DMS 273 (cell line): ENCODE measurements around the gene TLK2.
"Not testable (repeated sequence)": the region's sequence is repeated elsewhere in the genome, so short reads cannot be mapped to it uniquely, and the experiment has no call there.

ENCODE experiments used
- DNase-seq: peaks from one replicate; lab custom pipeline; 2025; ENCODE audit not compliant: unreplicated experiment; lab: John Stamatoyannopoulos, UW

TLK2 gene

DNA sequence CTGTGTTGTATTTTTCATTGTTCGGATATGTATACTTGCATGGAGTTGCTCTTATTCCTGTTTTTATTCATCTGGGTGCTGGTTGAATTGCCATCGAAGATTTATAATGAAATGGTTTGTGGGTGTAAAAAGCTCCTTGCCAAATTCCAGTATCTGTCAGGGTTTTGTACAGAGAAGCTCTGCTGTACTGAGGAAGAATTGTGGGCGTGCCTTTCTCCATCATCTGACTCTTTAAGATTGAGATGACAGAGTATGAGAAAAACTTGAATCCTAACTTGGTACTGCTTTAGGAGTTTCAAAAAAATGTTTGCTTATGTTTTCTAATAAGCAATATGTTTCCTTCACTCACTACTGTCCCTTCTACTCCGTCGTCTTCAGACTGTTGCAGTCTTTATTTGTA lies 78.9 kb downstream of the TLK2 start:
- DNase-seq, result not testable (repeated sequence)

DNA sequence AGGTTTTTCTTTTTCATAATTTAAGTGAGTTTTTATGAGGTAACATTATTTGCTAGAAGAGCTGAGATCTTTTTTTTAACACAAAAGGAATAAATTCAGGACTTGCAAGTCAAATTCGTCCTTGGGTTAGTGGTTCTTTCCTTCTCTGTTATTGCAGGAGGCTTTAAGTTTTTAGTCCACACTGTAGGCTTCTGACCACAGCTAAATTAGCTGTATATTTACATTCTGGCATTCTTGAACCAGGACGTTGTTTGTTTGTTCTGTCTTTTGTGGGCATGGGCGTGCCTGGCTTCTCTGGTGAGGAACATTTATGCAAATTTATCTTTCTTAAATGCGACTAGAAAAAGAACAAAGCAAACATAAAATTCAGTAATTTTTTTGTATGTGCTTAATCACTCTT lies 80.3 kb downstream of the TLK2 start:
- not testable (repeated sequence) for DNase-seq

DNA sequence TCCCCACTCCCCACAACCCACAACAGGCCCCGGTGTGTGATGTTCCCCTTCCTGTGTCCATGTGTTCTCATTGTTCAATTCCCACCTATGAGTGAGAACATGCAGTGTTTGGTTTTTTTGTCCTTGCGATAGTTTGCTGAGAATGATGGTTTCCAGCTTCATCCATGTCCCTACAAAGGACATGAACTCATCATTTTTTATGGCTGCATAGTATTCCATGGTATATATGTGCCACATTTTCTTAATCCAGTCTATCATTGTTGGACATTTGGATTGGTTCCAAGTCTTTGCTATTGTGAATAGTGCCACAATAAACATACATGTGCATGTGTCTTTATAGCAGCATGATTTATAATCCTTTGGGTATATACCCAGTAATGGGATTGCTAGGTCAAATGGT lies 82.3 kb downstream of the TLK2 start:
- not testable (repeated sequence) for DNase-seq

DNA sequence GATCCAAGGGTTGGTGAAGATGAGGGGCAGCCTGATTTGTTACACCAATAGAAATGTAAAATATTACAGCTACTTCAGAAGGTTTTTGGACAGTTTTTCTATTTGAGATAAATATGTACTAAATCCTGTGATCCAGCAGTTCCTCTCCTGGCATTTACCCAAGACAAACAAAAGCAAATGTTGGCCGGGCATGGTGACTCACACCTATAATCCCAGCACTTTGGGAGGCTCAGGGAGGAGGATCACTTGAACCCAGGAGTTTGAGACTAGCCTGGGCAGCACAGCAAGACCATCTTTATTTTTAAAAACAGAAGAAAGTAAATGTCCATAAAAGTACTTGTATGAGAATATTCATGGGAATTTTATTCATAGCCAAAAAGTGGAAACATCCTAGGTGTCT lies 84.0 kb downstream of the TLK2 start:
- peak; percentile 32 for DNase-seq

DNA sequence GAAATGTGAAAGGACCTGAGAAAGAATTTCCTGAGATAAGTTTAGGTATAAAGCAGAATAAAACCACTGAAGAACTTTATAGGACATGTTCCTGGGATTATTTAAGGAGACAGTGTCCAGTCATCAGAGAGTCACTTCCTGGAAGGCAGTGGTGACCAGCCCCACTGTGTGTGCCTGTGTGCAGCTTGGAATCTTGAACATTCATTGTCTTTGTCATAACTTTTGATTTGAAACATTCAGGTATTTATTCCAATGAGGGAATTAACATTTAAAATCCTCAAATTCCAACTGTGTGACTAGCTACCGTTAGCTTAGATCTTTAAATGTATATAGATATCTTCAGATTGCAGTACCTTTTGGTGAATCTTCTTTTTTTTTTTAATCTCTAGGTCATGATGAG lies 87.2 kb downstream of the TLK2 start:
- DNase-seq, result no peak

DNA sequence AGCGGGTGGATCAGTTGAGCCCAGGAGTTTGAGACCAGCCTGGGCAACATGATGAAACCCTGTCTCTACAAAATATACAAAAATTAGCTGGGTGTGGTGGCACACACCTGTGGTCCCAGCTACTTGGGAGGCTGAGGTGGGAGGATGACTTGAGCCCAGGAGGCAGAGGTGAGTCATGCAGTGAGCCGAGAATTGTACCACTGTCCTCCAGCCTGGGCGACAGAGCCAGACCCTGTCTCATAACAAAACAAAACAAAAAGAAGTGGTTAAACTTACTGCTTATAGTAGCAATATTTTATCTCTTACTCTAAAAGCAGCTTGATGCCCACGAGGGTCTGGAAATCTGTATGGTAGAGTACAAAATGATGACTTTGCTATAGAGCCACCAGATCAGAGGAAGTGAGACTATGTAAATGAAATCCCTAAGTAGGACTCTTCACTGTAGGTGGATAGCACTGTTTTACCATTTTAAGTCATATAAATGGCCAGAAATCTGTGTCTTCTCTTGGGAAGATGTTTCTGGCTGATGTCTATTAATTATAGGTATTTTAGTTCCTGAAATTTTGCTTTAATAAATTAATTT lies 88.5 kb downstream of the TLK2 start:
- DNase-seq, result no peak

DNA sequence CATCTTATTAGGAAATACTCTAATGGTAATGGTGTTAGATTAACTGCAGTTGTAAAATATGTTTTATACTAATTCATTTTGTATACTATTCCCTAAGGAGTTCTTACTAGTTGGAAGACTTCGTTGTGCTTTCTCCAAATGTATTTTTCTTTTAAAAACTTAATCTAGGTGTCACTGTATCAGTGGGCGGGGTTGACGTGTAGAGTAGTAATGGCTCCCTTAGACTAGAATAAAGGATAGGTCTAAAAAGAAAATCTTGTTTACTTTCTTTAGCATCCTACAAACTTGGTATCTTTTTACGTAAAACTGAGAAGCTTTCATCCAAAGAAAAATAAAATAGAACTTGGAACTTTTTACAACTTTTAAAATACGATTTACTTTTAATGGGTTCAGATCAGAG lies 93.9 kb downstream of the TLK2 start:
- no peak for DNase-seq

DNA sequence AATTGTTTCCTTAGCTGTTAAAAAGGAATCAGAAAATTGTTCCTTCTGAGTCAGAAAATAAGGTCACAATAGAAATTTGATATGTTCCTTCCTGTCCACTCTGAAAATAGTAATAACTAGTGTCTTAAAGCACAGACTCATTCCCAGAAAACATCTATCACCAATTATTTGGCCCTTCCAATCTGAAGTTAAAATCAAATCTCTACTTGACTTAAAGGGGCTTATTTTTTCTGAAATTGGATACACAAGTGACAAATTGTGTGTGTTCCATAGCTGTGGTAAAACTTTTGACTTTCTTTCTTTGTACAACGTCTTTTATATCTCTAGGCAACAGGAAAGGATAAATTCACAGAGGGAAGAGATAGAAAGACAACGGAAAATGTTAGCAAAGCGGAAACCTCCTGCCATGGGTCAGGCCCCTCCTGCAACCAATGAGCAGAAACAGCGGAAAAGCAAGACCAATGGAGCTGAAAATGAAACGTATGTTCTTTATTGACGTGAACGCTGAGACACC lies 94.3 kb downstream of the TLK2 start:
- no peak for DNase-seq

DNA sequence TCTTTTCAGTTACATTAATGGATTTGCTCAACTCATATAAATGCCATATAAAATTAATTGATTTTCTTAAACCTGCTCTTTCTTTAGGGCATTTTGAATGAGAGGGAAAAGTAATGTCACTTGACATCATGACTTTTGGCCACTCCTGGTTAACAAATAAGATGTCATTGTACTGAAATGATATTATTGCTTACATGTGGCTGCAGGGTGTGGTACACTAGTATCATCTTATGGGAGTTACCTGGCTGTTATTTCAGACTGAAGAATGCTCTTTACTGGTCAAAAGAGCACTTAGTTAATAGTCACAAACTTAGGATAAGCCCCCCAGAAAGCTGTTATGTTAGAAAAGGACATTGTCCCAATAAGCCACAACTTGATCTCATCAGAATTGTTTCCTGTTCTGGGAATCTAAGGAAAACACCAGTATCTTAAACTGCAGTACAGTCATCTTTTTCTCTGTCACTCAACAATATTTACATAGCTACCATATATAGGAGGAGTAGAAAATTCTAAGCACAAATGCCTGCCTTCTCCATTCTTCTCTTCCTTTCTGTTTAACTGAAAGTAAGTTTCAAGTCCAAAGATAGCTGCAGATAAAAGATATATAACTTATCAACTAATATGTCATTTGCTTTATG lies 95.0 kb downstream of the TLK2 start:
- DNase-seq, result no peak

DNA sequence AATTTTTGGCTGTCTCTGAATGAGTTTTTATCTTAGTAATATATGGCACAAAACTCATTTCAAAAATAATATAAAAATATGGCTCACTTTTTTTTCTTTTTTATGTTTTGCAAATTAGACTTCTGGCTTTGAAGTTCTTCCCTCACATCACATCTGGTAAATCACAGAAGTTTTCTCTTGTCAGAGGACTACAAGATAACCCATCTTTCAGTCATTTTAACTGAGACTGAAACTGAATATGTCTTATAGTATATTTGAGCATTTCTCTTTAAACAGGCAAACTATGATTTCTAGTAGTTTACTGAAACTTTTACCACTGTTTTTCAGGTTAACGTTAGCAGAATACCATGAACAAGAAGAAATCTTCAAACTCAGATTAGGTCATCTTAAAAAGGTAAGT lies 97.8 kb downstream of the TLK2 start:
- DNase-seq, result no peak

DNA sequence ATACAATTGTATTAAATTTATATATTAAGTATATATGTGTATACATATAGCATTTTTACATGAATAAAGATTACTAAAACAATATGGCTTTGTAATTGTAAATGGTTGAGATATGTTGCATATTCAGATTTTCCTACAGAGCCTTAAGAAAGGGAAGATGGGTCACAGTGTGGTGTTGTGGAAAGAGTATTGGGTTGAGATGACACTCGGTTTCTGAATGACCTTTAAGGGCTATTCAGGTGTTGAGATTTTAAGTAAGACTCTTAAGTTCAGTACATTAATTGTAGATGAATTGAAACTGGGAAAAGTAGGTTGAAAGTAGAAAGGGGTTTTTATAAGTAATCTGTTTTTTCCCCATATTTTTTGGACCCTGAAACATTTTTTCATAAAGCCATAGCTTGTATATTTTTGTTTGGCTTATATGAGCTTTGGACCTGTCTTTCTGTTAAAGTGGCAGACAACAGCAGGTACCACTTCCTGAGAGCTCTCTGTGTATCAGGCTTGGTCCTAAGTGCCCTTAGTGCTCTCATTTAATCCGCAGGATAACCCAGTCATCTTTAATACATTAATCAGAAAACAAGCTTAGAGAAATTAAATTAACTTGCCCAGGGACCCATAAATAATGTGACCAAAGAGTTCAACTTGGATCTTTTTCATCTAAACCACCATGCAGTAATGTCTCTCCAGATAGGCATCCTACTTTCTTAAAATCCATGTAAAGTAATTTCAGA lies 100.3 kb downstream of the TLK2 start:
- DNase-seq, result no peak

DNA sequence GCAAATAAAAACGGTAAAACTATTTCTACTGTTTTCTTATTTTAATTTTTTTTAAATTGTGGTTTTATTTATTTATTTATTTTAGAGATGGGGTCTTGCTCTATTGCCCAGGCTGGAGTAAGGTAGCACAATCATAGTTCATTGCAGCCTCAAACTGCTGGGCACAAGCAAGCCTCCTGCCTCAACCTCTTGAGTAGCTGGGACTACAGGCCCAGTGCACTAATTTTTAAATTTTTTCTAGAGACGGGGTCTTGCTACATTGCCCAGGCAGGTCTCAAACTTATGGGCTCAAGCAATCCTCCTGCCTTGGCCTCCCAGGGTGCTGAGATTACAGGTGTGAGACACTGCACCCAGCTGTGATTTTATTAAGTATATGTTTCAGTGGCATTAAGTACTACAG lies 102.3 kb downstream of the TLK2 start:
- no peak for DNase-seq

DNA sequence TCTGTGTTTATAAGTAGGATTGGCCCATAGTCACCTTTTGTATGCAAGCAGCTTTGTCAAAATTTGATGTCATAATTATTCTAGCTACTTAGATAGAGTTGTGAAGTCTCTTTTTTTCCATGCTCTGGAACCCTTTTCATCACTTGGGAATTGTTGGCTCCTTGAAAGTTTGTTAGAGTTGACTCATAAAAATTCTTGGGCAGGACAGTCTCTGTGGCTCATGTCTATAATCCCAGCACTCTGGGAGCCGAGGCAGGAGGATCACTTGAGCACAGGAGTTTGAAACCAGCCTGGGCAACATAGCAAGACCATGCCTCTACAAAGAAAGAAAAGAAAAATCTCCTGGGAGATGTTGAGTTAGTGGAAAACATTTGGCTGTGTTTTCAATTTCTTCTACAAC lies 103.1 kb downstream of the TLK2 start:
- no peak for DNase-seq

DNA sequence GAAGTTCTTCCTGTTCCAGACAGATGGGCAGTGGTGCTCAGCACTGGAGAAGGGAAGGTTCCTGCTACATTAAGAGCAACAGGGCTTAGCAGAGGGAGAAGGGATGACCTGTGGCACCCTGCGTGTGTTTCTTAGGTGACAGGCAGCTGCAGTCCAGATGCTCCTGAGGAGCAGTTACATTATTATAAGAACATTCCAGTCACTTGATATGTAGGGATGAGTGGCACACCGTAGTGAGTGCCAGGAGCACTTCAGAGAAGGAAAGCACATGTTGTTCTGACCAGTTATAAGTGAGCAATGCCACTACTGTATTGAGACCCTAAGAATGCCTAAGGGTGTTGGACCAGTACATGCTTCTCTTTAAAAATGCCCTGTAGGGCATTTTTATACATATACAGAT lies 108.9 kb downstream of the TLK2 start:
- DNase-seq, result peak; percentile 9

DNA sequence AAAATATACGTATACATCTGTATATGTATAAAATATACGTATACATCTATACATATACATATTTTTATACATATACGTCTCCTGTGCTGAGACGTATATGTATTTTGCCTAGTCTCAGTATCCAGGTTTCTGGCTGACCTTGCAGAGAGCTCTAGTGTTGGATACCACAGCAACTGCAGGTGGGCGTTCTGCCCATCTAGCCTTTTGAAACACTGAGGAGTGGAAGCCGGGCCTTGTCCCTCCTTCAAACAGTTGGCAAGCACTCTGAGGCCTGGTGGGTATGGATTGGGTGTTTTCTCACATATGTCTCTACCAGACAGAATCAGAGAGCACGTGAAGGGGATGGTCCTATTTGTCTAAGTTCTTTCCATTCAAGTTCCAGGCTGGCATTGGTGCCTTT lies 109.5 kb downstream of the TLK2 start:
- DNase-seq, result no peak

DNA sequence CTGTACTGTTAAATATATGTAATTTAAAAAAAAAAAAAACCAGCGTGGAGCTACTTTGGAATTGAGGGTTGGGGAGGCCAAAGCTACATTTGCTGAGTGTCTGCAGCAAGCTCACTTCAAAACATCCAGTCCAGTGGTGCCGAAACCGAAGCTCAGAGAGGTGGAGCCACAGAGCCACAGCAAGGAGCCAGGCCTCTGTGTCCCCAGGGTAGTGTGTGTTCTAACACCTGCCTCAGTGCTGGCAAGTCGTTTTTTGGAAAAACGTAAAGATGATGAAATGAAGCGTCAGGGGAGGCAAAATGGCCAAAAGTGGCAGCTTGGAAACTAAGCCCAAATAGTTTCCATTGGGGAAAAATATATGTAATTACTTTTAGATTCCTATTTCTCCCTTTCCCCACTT lies 112.7 kb downstream of the TLK2 start:
- DNase-seq, result no peak

DNA sequence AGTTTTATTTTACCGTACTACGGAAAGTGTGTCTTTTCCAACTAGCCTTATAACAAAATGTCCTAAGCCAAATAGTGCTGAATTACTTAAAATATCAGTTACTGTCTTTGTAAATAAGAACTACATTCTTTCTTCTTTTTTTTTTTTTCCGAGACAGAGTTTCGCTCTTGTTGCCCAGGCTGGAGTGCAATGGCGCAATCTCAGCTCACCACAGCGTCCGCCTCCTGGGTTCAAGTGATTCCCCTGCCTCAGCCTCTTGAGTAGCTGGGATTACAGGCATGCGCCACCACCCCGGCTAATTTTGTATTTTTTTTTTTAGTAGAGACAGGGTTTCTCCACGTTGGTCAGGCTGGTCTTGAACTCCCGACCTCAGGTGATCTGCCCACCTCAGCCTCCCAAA lies 113.2 kb downstream of the TLK2 start:
- not testable (repeated sequence) for DNase-seq

DNA sequence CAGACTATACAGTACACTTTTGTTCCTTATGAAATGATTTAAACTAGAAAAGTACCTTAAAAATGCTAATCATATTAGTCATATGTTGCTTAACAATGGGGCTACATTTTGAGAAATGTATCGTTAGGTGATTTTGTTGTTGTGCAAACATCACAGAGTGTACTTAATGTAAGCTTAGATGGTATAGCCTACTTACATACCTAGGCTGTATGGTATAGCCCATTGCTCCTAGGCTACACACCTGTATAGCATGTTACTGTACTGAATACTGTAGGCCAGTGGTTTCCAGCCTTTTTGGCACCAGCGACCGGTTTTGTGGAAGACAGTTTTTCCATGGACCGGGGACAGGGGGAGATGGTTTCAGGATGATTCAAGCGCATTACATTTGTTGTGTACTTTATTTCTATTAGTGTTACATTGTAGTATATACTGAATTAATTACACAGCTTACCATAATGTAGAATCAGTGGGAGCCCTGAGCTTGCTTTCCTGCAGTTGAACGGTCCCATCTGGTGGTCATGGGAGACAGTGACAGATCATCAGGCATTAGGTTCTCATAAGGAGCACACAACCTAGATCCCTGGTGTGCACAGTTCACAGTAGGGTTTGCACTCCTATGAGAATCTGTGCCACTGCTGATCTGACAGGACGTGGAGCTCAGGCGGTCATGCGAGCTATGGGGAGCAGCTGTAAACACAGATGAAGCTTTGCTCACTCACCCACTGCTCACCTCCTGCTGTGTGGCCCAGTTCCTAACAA lies 113.9 kb downstream of the TLK2 start:
- peak; percentile 8 for DNase-seq

DNA sequence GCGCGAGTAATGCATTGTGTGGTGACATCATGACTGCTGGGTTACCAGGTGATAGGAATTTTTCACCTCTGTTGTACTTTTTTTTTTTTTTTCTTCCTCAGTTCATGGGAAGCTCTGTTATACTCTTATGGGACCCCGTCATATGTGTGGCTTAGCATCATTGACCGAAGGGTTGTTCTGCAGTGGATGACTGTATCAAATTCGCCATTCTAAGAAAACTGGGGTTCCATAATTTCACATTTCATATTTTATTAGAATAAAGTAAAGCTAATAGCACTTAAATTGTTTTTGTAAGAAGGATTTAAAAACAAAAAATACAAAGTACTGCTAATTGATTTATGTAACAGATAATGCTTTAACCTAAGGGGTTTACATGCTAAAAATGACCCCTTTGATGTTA lies 116.9 kb downstream of the TLK2 start:
- no peak for DNase-seq

DNA sequence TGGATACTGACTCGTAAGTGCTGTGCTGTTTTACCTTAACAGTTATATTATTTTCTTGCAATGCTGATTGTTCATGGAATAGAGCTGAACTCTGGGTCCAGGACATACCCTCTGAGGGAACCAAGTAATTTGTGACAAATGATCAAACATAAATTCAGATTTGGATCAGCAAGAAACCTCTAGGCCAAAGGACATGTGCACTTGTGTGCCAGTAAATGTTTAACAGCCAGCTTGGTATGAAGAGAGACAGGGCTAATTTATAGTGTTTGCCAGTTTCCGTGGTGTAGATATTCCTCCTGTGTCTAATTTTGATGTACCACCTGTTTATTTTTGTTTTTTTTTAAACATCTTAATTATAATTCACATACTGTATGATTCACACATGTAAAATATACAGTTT lies 118.0 kb downstream of the TLK2 start:
- no peak for DNase-seq

DNA sequence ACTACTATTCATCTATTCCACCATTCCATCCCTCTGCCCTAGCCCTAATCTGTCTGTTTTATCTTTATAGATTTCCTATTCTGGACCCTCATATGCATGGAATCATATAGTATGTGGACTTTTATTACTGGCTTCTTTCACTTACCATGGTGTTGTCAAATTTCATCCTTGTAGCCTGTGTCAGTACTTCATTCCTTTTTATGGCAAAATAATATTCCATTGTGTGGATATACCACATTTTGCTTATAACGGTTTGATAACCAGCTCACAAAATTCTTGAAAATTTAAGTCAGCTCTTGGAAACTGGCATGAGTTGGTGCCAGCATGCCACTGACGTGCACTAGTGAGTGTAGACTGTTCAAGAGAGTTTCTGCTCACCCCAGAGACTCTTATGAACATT lies 118.5 kb downstream of the TLK2 start:
- no peak for DNase-seq

DNA sequence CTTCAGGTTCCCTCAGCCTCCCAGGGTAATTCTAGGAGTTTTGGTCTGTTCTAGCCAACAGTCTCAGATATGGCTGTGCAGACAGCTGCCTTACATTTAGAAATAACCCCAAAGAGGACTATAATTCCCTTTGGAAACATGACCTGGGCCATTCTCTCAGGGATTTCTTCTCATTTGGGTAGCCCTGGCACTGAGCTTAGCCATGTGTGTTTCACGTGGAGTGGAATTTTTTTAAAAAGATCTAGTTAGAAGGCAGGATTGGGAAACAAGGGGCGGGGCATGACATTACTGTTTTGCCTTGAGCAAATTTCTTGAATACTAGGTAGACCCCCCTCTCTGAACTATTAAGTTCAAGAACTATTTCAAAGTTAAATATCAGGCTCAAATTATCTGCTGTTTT lies 119.3 kb downstream of the TLK2 start:
- DNase-seq, result no peak
